GM10847 (cell line): Measurements from ENCODE around the gene CHRNA10.

Experiments
- POLR2A ChIP-seq: IDR thresholded peaks from 2 replicates; pipeline ENCODE4 v1.6.1; 2011; ENCODE audit not compliant: insufficient read length; ENCODE audit errors: extremely low read depth

Gene CHRNA10

GRCh38 chr11:3616721-3617460 is 54.3 kb downstream of the CHRNA10 start:
- TF ChIP-seq POLR2A = no peak

- TF ChIP-seq POLR2A = no peak
These were observed 55.2 kb downstream of the CHRNA10 start for GRCh38 chr11:3615998-3616397.
